ENCODE measurements around the gene AIDA.
"Not testable (repeated sequence)": the region's sequence is repeated elsewhere in the genome, so short reads cannot be mapped to it uniquely, and the experiment has no call there.

The AIDA gene

DNA sequence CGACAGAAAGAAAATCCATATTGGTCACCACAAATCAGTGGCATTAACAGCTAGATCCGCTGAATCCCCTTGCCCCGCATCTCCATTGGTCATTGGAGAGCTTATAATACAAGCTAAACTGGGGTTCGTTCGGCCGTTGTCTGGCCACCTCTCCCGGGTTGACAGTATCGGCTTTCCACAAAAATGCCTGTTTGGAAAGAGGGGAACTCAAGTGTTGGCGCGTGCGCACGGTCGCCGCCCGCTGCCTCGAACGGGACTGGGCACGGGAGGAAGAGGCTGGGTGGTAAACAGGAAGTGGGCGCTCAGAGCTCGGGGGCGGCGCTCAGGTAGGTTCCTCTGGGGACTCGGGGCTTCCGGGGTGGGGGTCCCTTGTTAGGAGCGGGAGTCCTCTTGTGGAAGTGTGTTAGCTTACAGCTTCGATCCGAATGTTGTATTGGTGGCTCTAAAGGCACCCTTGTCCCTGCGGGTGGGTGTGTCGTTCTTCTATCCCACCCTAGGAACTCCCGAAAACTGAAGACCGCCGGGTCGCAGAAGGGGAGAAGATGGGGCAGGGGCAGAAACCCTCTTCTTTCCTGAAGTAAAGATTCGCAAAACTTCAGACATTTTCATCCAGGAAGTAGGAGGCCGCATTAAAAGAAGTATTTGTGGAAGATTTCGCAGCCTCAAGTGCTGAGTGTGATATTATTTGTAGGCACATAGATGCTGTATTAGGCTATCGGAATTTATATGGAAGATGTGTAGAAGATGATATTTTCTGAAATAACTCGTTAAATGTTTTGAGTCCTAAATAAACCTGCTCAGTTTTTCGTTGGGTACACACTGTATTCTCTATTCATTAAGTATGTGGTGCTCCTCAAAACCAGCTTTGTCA lies 1.0 kb upstream of the AIDA start:
- DNase-seq (ENCODE audit: low read depth in 2 of 2, low spot score in 1 of 2) = peak; percentile 72 to 88

DNA sequence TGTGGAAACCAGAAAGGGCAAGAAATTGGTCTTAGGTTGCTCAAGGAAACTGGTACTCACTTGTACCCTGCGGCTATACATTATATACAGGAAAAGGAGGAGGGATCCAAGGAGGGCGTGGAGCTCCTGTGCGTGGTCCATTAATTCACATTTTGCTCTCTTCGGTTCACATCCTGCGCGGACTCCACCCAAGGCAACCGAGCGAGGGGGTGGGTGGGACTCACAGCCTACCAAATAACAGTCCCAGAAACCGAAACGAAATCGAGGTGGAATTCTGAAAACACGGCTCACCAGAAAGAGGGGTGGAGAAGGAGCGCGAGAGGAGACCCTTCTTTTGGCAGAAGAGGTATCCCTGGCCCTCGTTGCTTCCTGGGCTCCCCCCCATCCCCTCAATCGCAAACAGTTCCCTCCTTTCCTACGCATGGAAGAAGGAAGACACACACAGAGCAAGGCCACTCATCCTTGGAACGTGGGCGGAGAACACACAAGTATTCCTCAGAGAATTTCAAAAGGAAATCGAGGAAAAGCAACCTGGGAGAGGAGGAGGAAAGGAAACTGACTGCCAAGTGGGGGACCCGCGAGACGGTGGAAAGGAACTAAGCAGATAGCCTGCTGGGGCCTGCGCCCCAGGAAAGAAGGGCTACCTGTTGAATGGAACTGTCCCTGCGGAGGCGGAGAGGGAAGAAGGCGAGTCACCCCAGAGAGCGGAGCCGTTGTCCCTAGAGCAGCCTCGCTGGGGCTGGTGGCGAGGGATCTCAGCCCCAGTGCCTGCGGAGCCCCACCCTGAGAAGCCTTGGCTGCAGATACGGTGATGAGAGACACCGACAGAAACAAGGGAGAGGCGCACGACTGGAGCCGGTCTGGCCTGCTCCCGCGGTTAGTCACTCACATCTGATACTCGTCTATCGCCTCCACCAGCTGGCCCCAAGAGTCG lies 705 bp downstream of the AIDA start:
- peak; percentile 38 to 43 for DNase-seq (ENCODE audit: low read depth in 2 of 2, low spot score in 1 of 2)

DNA sequence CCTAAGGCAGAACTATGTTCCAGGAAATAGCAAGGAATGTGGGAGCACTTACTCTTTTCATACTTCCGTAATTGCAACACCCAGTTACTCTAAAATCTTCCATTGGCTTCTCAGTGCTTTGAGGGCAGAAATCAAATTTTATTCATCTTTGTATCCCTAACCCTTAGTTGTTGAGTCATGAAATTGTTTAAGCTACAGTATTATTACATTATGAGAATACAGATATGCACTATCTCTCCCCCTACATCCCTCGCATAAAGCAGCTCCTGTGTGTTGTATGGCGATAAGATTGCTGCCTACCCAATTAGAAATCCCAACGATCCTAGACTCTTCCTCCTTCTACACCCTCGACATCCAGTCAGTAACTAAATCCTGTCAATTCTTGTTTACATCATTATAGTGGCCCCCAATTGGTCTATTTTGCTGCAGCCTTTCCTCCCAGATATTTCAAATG lies 2.6 kb downstream of the AIDA start:
- DNase-seq (ENCODE audit: low read depth in 2 of 2, low spot score in 1 of 2) = no peak

DNA sequence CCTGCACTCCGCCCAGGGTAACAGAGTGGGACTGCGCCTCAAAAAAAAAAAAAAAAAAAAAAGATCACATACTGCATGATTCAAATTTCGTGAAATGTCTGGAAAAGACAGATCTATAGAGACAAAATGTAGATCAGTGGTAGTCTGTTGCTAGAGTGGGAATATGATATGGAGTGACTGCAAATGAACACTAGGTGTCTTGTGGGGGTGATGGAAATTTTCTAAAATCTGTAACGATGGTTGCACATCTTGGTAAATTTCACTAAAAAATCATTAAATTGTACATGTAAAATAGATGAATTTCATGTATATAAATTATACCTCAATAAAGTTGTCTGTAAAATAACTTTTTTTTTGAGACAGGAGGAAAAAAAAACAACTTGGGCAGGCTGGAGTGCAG lies 5.5 kb downstream of the AIDA start:
- DNase-seq (ENCODE audit: low read depth in 2 of 2, low spot score in 1 of 2) = no peak

DNA sequence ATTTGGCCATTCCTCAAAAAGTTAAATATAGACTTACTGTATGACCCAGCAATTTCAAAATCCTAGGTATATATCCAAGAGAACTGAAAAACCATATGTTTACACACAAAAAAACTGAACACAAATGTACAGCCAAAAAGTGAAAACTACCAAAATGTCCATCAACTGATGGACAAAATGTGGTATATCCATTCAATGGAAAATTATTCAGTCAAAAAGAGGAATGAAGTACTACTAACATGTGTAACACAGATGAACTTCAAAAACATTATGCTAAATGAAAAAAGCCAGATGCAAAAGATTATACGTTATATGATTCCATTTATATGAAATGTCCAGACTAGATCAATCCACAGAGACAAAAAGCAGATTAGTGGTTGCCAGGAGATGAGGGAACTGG lies 8.0 kb downstream of the AIDA start:
- no peak for DNase-seq (ENCODE audit: low read depth in 2 of 2, low spot score in 1 of 2)

DNA sequence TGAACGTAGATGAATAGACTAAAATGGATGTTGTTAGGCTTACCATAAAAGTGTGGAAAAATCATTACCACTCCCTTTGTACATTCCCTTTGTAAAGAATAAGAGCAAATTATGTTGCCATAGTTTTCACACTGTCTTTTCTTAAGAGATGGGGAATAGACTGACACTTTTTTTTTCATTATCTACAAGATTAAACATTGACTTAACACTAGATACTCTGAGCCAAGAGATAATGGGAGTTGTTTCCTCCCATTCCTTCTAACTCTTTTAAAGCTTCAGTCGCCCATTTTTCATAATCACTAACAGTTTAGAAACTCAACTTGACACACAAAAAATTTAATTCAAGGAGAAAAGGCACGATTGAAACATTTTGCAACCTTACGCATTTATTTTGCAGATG lies 10.1 kb downstream of the AIDA start:
- DNase-seq (ENCODE audit: low read depth in 2 of 2, low spot score in 1 of 2) = no peak

DNA sequence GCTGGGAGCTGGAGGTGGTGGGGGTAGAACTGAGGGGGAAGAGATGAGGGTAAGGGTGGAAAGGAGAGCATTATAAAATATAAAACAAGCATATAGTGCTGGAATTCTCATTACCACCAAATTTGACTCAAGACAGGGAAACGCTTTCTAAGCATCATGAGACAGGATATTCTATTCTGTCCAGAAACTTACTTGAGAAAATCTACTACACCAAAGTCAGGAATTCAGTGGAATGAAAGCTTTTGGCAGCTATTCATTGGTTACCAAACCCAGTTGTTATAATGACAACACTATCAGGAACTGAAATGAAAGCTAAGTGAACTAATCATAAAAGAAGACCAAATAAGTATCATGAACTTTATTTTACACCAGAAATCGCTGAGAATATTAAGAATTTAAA lies 14.5 kb downstream of the AIDA start:
- DNase-seq (ENCODE audit: low read depth in 2 of 2, low spot score in 1 of 2) = no peak

DNA sequence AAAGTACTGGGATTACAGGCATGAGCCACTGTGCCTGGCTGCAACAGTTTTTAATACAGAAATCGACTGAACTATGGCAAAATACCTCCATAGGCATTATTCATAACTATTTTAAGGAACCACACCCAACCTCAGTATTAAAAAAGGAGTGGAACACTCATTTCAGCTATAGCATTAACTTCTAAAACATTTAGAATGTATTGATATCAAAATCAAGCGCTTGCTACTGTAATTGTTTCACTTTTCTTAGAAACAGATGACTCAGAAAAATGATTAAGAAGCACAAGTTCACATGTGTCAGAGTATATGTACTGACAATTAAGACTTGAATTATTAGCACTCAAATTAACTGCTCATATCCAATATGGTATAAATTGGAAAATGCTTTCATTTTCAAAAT lies 15.1 kb downstream of the AIDA start:
- no peak for DNase-seq (ENCODE audit: low read depth in 2 of 2, low spot score in 1 of 2)

DNA sequence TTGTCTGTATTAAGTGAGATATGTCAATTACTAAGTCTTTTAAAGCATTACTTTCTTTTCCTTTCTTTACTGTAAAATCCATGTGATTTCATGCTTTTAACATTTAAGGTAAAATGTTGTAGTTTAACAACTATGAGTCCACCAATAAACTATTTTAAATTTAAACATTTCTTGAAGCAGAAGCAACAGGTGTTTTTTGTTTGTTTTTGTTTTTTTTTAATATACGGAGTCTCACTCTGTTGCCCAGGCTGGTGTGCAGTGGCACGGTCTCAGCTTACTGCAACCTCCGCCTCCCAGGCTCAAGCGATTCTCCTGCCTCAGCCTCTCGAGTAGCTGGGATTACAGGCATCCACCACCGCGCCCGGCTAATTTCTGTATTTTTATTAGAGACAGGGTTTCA lies 15.6 kb downstream of the AIDA start:
- DNase-seq (ENCODE audit: low read depth in 2 of 2, low spot score in 1 of 2) = no peak

DNA sequence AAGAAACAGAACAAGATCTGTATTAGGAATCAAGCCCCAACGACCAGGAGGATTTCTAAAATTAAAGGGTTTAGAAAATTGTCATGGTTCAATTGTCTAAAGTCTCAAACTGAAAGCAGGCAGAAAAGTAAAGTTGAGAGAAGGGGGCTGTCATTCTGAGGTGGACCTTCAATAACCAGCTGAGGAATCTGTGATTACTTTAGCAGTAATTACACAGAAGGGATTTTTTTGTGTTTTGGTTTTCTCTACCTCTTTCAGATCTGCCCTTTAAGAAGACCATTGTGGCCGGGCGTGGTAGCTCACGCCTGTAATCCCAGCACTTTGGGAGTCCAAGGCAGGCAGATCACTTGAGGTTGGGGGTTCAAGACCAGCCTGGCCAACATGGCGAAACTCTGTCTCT lies 17.4 kb downstream of the AIDA start:
- DNase-seq (ENCODE audit: low read depth in 2 of 2, low spot score in 1 of 2) = no peak

DNA sequence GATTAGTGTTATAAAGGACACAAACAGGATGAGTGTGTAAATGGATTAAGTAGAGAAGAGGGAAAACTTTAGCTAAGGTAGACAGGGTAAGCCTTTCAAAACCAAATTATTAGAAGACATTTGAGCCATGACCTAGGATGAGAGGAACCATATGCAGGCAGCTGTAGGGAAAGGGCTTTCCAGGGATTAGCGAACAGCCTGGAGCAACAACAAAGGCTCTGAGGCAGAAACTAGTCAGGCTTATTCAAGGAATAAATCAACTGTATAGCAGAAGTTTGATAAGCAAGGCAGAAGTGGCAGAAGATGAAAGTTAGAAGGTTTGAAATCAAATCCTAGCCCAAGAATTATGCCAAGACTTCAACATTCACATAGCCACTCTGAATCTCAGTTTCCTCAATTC lies 21.3 kb downstream of the AIDA start:
- no peak for DNase-seq (ENCODE audit: low read depth in 2 of 2, low spot score in 1 of 2)

DNA sequence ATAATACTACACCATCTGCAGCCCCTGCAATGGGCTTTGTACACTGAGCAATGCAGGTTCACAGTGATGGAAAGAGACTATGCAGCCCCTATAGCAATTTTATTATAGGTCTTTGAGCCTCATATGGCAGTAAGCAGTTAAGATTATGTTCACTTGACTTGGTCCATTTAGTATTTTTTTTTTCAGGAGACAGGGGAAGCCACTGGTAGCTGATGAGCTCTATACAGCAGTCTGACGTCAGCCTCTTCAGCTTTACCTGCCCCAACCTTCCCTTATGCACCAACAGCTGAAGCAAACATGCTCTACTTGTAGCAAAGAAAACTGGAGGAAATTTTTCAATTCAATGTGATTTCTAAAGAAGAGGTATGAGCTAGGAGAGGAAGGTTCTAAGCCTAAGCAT lies 32.2 kb downstream of the AIDA start:
- no peak for DNase-seq (ENCODE audit: low read depth in 2 of 2, low spot score in 1 of 2)

DNA sequence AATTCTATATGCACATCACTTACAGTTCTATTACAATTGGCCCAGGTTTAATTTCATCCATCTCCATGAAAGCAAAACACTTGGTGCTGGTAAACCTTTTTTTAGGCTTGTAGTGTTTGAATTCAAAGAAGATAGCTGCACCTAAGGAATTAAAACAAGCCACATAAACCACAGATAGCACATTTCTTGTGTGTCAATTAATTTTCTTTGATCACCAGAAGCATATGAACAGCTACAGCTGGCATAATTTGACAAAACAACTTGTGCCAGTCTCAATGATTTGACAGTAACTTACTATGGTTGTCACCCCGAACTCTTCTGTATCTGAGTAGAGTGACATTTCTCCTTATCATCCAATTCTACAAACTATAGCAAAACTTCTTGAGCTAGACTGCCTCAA lies 42.2 kb downstream of the AIDA start:
- DNase-seq (ENCODE audit: low read depth in 2 of 2, low spot score in 1 of 2) = no peak

DNA sequence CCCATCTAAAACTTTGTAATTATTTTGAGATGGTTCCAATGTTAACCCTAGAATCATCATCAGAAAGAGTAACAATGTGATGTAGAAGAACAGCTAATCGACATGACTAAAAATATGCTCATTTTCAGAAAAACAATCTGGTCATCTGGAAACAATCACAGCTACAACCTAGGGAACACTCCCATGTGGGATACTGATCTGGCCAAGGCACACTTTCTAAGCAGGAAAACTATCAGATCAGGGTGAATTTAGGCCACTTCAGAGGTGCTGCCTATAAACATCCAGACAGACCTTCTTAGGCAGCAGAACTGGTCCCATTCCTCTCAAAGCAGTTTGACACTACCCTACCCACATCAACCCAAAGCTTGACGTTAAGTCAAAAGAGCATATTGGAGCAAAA lies 43.2 kb downstream of the AIDA start:
- DNase-seq (ENCODE audit: low read depth in 2 of 2, low spot score in 1 of 2) = not testable (repeated sequence)

DNA sequence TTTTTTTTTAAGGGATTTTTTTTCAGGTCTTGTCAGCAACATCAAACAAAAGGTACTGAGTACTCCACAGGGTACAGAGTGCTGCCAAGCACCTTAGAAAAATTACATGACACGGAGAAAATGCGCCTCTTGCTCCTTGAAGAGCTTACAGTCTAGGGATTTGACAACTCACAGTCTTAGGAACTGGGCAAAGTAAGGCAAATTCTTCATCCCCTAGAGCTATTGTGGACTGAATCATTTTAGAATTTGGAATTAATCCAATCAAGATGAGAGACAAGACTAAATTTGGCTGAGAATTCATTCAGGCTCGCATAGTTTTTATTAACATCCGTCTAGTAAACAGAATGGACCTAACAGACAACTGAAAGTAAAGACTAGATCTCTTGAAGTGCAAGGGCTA lies 44.1 kb downstream of the AIDA start:
- not testable (repeated sequence) for DNase-seq (ENCODE audit: low read depth in 2 of 2, low spot score in 1 of 2)

DNA sequence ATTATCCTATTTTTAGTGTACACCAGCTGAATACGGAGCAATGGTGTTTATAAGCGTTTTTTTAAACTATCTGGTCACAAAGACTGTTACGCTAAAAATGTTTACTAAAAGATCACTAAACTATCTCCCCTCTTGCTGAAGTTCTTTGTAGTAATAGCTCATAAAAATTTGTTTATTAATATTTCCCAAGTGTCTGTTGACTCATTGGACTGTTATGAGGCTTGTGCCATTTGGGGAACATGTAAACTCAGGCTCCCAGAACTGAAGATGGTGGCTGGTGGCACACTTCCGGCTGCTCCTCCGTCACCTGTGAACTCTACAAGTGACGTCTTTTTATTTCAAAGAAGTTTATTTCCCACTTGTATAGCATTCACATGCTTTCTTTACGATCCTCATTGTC lies 46.3 kb downstream of the AIDA start:
- DNase-seq (ENCODE audit: low read depth in 2 of 2, low spot score in 1 of 2) = no peak

DNA sequence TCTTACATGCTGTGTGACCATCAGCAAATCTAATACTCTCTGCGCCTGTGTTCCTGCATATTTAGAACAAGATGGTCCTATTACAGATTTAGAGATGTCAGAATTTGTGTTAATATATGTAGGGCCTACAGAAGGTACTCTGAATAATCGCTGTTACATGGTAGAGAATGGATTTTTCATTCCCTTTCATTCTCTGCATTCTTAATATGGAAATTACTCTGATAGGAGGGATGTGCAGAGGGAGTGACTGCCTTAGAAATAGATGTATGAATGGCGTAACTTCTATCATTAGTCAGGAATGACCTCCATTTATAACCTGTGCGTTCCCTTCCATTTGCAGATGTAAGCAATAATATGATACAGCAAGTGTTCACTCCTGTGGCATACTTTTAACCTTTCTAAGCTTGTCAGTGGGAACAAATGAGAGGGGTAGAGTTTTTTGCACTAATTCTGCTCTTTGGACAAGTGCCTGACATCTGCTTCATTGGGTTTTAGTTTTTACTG lies 48.8 kb downstream of the AIDA start:
- DNase-seq (ENCODE audit: low read depth in 2 of 2, low spot score in 1 of 2) = no peak

DNA sequence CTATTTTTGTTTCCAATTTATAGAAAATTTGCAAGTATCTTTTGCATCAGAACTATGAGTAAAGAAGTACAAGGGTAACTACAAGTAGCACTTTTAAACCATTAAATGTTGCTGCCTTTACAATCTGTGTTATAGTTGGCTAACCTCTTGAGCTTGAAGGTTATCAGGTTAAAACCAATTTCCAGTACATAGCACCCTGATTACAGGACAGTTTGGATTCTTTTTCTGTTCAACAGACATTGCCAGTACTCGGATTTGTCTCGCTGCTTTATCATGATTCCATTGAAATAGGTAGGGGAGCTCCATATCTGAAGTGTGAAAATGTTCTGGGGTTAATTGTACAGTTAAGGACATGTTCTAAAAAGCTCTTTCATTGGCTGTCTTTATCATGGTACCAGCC lies 54.4 kb downstream of the AIDA start:
- no peak for DNase-seq (ENCODE audit: low read depth in 2 of 2, low spot score in 1 of 2)

DNA sequence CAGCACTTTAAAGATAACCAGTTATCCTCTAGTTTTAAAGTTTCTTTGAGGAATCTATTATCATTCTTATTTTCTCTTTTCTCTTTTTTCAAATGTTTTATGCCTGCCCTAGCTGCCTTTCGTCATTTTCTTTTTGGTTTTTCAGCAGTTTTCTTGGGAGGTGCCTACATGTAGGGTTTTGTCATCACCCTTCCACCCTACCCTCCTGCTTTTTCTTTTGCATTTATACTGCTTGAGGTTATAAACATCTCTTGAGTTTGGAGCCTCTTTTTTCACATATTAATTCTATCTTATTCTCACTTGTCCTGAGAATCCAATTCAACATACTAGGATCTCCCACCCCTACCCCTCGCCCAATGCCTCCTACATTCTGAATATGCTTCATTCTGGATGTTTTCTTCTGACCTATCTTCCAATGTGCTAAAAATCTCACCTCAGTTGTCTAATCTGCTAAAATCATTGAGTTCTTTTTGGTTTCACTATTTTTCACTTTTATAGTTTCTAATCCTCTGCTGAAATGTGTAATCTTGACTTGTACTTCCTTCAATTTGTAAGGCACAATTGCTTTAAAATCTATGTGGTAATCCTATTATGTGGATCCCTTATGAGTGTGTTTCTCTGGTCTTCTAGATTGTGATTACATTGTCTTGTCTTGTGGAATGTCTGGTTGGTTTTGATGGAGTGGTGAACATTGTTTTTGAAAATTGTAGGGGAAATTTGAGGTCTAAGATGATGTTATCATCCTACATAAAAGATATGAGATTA lies 55.7 kb downstream of the AIDA start:
- DNase-seq (ENCODE audit: low read depth in 2 of 2, low spot score in 1 of 2) = no peak

DNA sequence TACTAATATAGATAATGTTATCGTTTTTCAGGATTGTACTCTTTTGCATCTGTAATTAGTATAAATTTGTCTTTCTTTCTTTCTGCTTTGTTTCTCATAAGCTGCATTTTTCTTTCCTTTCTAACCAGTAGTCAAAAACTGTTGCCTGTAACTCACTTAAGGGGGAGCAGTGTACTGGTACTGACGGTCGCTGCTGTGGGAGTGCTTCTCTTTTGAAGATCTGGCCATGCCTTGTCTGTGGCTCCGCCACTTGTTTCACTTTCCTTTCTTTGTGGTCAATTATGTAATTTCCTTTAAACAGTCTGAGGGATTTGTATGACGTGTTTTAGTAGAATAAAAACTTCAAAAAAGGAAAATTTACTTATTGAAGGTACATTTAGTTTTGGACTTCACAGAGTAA lies 57.4 kb downstream of the AIDA start:
- DNase-seq (ENCODE audit: low read depth in 2 of 2, low spot score in 1 of 2) = peak; percentile 38 to 58

DNA sequence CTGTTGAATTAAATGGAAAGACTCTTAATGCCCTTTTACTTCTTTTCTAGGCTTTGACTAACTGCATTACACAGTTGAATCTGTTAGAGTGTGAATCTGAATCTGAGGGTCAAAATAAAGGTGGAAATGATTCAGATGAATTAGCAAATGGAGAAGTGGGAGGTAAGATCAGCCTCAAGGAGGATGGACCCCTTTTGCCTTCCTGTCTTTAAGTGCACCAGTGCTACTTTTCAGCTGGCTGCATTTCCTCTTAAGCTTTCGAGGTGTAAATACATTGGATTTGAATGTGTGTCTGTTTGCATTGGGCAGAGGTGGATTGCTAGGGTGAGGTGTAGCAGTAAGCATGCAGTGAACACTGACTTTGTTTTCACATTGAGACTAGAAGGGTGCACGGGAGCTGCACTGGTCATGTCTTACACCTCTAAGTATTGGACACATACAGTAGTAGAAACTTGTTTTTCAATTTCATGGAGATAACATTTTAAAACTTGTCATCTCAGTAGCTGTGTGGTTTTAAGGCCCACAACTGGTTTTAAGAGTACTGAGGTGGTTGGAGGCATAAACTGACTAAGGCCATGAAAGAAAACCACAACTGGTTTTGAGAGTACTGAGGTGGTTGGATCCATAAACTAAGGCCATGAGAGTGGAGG lies 59.0 kb downstream of the AIDA start:
- no peak for DNase-seq (ENCODE audit: low read depth in 2 of 2, low spot score in 1 of 2)

Measured in stimulated activated CD8-positive, alpha-beta memory T cell treated with anti-CD3 and anti-CD28 coated beads, Interleukin-4, amount 100 ng/mL, for 4 hours (primary cell).